ENCODE results near the gene CELA3A.

Gene CELA3A

DNA sequence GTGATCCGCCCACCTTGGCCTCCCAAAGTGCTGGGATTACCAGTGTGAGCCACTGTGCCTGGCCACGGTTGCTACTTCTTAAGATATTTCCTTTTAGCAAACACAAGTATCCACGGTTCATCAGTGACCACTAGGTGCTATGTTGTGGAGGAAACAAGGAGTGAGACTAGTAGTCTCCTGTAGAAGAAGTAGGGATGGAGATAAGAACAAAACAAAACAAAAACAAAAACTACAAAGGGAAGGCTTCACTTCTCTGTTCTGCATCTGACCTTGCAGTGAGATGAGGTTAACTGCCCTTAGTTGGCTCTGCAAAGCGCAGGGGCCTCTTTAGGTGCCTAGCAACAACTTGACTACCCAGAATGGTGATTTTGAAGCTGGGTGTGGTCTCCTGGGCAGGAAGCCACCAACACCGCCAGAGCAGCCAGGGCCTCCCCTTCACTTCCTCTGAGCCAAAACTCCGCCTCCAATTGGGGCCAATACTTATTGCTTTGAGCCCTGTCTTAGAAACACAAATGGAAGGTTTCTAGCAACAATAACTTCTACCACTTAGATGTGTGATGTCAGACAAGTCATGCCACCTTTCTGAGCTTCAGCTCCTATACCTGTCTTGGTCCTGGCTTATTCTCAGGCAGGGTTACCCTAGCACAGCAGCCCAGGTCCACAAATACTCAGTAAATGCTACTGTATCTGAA, 38.3 kb downstream of the CELA3A start:
- POLR2A ChIA-PET, result interaction anchor here (0.6 to 2.1 kb wide), 5 partner anchors 9 to 14 kb away, joined by 3 to 12 read pairs (median 5); partner anchors contain the start of gene CDC42
- H3K4me1 ChIP-seq (ENCODE audit: control insufficient read depth, insufficient read depth, low read length), result no peaks in the 10 kb centered on the region; the same call in 1 of the 2 replicates
- TF ChIP-seq ZNF670 (tag by site-specific recombination; IDR thresholded peaks at IDR 0.05; ENCODE audit: low read depth) (no peak), ZNF366 (tag by site-specific recombination; conservative IDR thresholded peaks at IDR 0.05) (0 out of 2 replicates have a peak, but pooled peaks have one; percentile 31), ZNF623 (tag by site-specific recombination; IDR thresholded peaks at IDR 0.05) (no peak), ZXDB (tag by site-specific recombination; IDR thresholded peaks at IDR 0.05) (peak; percentile 63; the same call in 1 of the 2 replicates), ZNF274 (IDR thresholded peaks at IDR 0.05; ENCODE audit: low read length) (no peak), ZNF274 (tag by site-specific recombination; IDR thresholded peaks at IDR 0.05; ENCODE audit: borderline replicate concordance) (no peak), ZNF548 (tag by site-specific recombination; IDR thresholded peaks at IDR 0.05) (no peak), ZNF423 (tag by site-specific recombination; IDR thresholded peaks at IDR 0.05) (no peak), ZNF324 (tag by site-specific recombination; IDR thresholded peaks at IDR 0.05) (no peak), TRIM28 (IDR thresholded peaks at IDR 0.05; ENCODE audit: borderline replicate concordance, low read length) (no peak), ZNF175 (tag by site-specific recombination; IDR thresholded peaks at IDR 0.05) (no peak), KLF1 (tag by site-specific recombination; IDR thresholded peaks at IDR 0.05) (peak; percentile 46; the same call in 1 of the 2 replicates), ZNF792 (tag by site-specific recombination; IDR thresholded peaks at IDR 0.05) (no peak), ZSCAN30 (tag by site-specific recombination; IDR thresholded peaks at IDR 0.05) (no peak), ZNF23 (tag by site-specific recombination; IDR thresholded peaks at IDR 0.05; ENCODE audit: borderline replicate concordance) (no peak), SP2 (tag by site-specific recombination; IDR thresholded peaks at IDR 0.05) (peak; percentile 45), MYNN (tag by site-specific recombination; IDR thresholded peaks at IDR 0.05; ENCODE audit: borderline replicate concordance) (no peak), ZNF658 (tag by site-specific recombination; IDR thresholded peaks at IDR 0.05) (no peak), ZNF830 (tag by site-specific recombination; IDR thresholded peaks at IDR 0.05; ENCODE audit: low read depth) (no peak), SP3 (tag by site-specific recombination; IDR thresholded peaks at IDR 0.05) (no peak)
- TF ChIP-seq, protein P1, sequence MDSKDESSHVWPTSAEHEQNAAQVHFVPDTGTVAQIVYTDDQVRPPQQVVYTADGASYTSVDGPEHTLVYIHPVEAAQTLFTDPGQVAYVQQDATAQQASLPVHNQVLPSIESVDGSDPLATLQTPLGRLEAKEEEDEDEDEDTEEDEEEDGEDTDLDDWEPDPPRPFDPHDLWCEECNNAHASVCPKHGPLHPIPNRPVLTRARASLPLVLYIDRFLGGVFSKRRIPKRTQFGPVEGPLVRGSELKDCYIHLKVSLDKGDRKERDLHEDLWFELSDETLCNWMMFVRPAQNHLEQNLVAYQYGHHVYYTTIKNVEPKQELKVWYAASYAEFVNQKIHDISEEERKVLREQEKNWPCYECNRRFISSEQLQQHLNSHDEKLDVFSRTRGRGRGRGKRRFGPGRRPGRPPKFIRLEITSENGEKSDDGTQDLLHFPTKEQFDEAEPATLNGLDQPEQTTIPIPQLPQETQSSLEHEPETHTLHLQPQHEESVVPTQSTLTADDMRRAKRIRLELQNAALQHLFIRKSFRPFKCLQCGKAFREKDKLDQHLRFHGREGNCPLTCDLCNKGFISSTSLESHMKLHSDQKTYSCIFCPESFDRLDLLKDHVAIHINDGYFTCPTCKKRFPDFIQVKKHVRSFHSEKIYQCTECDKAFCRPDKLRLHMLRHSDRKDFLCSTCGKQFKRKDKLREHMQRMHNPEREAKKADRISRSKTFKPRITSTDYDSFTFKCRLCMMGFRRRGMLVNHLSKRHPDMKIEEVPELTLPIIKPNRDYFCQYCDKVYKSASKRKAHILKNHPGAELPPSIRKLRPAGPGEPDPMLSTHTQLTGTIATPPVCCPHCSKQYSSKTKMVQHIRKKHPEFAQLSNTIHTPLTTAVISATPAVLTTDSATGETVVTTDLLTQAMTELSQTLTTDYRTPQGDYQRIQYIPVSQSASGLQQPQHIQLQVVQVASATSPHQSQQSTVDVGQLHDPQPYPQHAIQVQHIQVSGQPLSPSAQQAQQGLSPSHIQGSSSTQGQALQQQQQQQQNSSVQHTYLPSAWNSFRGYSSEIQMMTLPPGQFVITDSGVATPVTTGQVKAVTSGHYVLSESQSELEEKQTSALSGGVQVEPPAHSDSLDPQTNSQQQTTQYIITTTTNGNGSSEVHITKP (tag by site-specific recombination; IDR thresholded peaks at IDR 0.05), result peak; percentile 81
- TF ChIP-seq, protein P2, sequence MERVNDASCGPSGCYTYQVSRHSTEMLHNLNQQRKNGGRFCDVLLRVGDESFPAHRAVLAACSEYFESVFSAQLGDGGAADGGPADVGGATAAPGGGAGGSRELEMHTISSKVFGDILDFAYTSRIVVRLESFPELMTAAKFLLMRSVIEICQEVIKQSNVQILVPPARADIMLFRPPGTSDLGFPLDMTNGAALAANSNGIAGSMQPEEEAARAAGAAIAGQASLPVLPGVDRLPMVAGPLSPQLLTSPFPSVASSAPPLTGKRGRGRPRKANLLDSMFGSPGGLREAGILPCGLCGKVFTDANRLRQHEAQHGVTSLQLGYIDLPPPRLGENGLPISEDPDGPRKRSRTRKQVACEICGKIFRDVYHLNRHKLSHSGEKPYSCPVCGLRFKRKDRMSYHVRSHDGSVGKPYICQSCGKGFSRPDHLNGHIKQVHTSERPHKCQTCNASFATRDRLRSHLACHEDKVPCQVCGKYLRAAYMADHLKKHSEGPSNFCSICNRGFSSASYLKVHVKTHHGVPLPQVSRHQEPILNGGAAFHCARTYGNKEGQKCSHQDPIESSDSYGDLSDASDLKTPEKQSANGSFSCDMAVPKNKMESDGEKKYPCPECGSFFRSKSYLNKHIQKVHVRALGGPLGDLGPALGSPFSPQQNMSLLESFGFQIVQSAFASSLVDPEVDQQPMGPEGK (tag by site-specific recombination; IDR thresholded peaks at IDR 0.05), result 0 out of 2 replicates have a peak, but pooled peaks have one; percentile 19
- TF ChIP-seq, protein P3, sequence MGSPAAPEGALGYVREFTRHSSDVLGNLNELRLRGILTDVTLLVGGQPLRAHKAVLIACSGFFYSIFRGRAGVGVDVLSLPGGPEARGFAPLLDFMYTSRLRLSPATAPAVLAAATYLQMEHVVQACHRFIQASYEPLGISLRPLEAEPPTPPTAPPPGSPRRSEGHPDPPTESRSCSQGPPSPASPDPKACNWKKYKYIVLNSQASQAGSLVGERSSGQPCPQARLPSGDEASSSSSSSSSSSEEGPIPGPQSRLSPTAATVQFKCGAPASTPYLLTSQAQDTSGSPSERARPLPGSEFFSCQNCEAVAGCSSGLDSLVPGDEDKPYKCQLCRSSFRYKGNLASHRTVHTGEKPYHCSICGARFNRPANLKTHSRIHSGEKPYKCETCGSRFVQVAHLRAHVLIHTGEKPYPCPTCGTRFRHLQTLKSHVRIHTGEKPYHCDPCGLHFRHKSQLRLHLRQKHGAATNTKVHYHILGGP (tag by site-specific recombination; IDR thresholded peaks at IDR 0.05), result peak; percentile 48; the same call in 1 of the 2 replicates
- TF ChIP-seq, protein P4, sequence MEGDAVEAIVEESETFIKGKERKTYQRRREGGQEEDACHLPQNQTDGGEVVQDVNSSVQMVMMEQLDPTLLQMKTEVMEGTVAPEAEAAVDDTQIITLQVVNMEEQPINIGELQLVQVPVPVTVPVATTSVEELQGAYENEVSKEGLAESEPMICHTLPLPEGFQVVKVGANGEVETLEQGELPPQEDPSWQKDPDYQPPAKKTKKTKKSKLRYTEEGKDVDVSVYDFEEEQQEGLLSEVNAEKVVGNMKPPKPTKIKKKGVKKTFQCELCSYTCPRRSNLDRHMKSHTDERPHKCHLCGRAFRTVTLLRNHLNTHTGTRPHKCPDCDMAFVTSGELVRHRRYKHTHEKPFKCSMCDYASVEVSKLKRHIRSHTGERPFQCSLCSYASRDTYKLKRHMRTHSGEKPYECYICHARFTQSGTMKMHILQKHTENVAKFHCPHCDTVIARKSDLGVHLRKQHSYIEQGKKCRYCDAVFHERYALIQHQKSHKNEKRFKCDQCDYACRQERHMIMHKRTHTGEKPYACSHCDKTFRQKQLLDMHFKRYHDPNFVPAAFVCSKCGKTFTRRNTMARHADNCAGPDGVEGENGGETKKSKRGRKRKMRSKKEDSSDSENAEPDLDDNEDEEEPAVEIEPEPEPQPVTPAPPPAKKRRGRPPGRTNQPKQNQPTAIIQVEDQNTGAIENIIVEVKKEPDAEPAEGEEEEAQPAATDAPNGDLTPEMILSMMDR (tag by site-specific recombination; IDR thresholded peaks at IDR 0.05), result 0 out of 2 replicates have a peak, but pooled peaks have one; percentile 19
- TF ChIP-seq, protein P5, sequence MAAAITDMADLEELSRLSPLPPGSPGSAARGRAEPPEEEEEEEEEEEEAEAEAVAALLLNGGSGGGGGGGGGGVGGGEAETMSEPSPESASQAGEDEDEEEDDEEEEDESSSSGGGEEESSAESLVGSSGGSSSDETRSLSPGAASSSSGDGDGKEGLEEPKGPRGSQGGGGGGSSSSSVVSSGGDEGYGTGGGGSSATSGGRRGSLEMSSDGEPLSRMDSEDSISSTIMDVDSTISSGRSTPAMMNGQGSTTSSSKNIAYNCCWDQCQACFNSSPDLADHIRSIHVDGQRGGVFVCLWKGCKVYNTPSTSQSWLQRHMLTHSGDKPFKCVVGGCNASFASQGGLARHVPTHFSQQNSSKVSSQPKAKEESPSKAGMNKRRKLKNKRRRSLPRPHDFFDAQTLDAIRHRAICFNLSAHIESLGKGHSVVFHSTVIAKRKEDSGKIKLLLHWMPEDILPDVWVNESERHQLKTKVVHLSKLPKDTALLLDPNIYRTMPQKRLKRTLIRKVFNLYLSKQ (tag by site-specific recombination; IDR thresholded peaks at IDR 0.05; ENCODE audit: borderline replicate concordance), result no peak
- TF ChIP-seq, protein P6, sequence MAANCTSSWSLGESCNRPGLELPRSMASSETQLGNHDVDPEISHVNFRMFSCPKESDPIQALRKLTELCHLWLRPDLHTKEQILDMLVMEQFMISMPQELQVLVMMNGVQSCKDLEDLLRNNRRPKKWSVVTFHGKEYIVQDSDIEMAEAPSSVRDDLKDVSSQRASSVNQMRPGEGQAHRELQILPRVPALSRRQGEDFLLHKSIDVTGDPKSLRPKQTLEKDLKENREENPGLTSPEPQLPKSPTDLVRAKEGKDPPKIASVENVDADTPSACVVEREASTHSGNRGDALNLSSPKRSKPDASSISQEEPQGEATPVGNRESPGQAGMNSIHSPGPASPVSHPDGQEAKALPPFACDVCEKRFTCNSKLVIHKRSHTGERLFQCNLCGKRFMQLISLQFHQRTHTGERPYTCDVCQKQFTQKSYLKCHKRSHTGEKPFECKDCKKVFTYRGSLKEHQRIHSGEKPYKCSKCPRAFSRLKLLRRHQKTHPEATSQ (tag by site-specific recombination; IDR thresholded peaks at IDR 0.05), result no peak

More for the DNA sequence above, 38.3 kb downstream of the CELA3A start:
- CTCF ChIA-PET, result interaction anchor here (0.5 to 0.7 kb wide), 4 partner anchors 14 to 938 kb away, joined by 3 to 4 read pairs (median 3); no protein-coding TSS in a partner anchor
- H3K4me3 ChIP-seq (ENCODE audit: low read depth, low read length), result no peak overlapping the region
- no peak overlapping the region for H3K27ac ChIP-seq (ENCODE audit: extremely low read depth, low read depth, low read length)
- no peaks in the 10 kb centered on the region for H3K36me3 ChIP-seq (ENCODE audit: control insufficient read depth in 2 of 2, insufficient read depth in 1 of 2, low read length in 2 of 2)
- H3K9me3 ChIP-seq (ENCODE audit: control insufficient read depth, insufficient read depth, low read depth, low read length), result no peaks in the 10 kb centered on the region

All from HEK293 (cell line).